Testis (tissue), 2 donors: ENCODE results near the gene BEST2.

Experiments
- CTCF ChIP-seq, 3 experiments: fragments of 450-650 bp in 2 of 3; fragments of 200-600 bp in 1 of 3; sonication (generic) in 1 of 3; IDR thresholded peaks; one replicate each; pipeline ENCODE4 v1.5.1; 2016 to 2019; ENCODE audit warnings: antibody characterized with exemption in 3 of 3, mild to moderate bottlenecking in 2 of 3, moderate library complexity in 1 of 3
- POLR2A ChIP-seq: fragments of 450-650 bp; IDR thresholded peaks from one replicate; pipeline ENCODE4 v1.6.1; 2017; ENCODE audit warnings: antibody characterized with exemption, mild to moderate bottlenecking, moderate library complexity

GRCh38 chr19:12792051-12792852, 40.7 kb downstream of the BEST2 start:
- TF ChIP-seq POLR2A = no peak
- no peak for TF ChIP-seq CTCF (IDR thresholded peaks at IDR 0.05)
